Posterior cingulate gyrus (tissue), 11 donors: Measurements from ENCODE around the gene ACBD3.
"Not testable (repeated sequence)": the region's sequence is repeated elsewhere in the genome, so short reads cannot be mapped to it uniquely, and the experiment has no call there.

Experiments used
- DNase-seq, 10 donors: peaks; one replicate each; pipeline versions ENCODE4 v3.0.0 to v3.0.0-alpha.2; 2020 to 2021; ENCODE audit warnings: mixed read lengths in 3 of 10
- intact Hi-C: fragments of 100-400 bp; cut with DNase I; formaldehyde crosslinking; loops from one replicate; pipeline ENCODE4 v1.15.1; 2023

The ACBD3 gene

DNA sequence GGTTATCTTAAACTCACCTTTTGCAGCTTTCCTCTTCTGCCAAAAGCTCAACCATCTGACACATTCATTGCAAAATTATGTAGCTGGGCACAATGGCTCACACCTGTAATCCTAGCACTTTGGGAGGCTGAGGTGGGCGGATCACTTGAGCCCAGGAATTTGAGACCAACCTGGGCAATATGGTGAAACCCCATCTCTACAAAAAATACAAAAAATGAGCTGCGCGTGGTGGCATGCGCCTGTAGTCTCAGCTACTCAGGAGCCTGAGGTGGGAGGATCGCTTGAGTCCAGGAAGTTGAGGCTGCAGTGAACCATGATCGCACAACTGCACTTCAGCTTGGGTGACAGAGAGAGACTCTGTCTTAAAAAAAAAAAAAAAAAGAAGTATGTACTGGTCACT, 16.1 kb upstream of the ACBD3 start:
- peak in 1 of 10 donors; percentile 25 for DNase-seq
- intact Hi-C loops: not testable (repeated sequence)

DNA sequence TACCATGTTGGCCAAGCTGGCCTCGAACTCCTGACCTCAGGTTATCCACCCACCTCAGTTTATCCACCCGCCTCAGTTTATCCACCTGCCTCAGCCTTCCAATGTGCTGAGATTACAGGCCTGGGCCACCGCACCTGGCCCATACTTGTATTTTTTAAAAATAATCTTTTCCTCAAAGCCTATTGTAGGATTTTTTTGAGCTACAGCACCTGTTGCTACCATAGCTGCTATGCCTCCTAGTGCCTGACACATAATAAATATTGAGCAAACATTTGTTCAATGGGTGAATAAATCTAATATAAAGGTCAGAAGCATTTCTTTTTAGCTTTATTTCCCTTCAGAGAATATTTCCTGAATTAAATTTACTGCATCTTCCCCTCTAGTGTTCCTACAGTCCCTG, 15.7 kb upstream of the ACBD3 start:
- DNase-seq: no peak
- intact Hi-C loops: no loop called here

DNA sequence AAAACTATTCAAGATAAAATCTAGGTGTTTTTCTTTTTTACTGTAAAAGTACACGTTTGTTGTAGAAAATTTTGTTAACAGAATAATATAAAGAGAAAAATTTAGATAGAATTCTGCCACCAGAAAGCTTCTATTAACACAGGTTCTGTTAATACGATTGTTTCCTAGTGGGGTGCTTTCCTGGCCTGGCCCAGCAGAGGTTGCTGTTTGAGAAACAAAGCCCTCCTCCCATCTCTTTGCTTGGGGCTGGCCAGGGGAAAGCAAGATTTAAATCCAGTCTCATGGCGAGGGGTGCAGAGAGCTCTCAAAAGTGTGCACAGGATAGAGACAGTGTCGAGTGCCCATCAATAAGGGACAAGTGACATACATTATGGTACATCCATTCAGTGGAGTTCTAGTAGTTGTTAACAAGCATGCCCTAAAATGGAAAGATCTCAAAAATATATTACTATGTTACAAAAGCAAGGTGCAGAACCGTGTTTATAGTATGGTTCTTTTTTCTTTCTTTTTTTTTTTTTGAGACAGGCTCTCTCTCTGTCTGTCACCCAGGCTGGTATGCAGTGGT, 14.6 kb upstream of the ACBD3 start:
- peak in 1 of 10 donors; percentile 26 for DNase-seq

DNA sequence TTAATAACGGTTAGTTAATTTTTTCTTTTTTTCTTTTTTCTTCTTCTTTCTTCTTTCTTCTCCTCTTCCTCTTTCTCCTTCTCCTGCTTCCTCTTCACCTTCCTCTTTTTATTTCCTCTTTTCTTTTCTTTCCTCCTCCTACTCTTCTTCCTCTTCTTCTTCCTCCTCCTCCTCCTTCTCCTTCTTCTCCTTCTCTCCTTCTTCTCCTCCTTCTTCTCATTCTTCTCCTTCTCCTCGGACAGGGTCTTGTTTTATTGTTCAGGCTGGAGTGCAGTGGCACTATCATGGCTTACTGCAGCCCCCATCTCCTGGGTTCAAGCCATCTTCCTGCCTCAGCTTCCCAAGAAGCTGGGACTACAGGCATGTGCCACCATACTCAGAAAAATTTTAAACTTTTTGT, 13.4 kb upstream of the ACBD3 start:
- intact Hi-C loops: no loop called here
- DNase-seq: no peak

More for the DNA sequence above, 14.6 kb upstream of the ACBD3 start:
- intact Hi-C loops: no loop called here

DNA sequence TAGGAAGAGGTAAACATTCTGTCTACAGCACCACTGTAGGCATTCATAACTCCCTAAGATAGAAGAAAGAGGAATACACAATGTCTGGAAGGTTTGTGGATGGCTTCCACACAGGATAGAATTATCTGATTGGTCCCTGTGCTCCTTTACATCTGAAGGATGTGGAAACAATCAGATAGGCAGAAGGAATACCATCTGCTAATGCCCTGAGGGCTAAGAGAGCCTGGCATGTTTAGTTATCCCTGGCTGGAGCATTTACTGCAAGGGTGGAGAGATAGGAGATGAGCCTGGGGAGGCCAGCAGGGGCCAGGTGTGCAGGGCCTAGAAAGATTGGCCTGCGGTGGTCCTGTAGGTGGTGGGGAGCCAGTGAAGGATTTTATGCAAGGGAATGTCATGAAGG, 8.6 kb upstream of the ACBD3 start:
- intact Hi-C loops: no loop called here
- DNase-seq: no peak

DNA sequence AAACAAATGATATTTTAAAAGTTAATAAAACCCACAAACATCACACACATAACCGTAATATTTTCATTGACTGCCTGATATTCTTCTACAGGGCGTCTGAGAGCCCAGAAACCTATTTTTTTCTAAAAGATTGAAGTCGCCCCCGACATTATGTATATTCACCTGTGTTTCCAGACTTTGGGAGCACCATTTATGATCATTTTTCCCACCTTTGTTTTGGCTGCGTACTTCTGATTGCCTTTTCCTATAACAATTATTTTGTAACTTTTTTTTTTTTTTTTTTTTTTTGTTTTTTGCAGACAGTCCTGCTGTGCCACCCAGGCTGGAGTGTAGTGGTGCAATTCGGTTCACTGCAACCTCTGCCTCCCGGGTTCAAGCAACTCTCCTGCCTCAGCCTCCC, 839 bp upstream of the ACBD3 start:
- intact Hi-C loops: loop anchor here (2.0 to 10.0 kb wide), 2 partner anchors 121 to 123 kb away; partner anchors contain the start of genes H3-3A and LIN9
- no peak for DNase-seq

DNA sequence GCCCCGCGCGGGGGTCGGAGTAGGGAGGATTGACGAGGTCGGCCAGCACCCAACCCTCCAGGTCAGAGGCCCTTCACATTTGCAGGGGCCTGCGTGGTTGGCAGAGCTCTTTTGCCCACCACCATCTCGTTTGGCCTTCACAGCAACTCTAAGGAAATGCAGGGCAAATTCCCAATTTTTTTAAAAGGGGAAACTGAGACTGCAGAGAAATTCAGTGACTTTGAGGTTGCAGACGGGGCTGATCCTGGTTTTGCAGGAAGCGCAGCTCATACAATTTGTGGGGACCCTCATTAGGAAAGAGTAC, 430 bp upstream of the ACBD3 start:
- no peak for DNase-seq
- intact Hi-C loops: loop anchor here (2.0 to 10.0 kb wide), 2 partner anchors 122 kb away; partner anchors contain the start of genes H3-3A and LIN9

DNA sequence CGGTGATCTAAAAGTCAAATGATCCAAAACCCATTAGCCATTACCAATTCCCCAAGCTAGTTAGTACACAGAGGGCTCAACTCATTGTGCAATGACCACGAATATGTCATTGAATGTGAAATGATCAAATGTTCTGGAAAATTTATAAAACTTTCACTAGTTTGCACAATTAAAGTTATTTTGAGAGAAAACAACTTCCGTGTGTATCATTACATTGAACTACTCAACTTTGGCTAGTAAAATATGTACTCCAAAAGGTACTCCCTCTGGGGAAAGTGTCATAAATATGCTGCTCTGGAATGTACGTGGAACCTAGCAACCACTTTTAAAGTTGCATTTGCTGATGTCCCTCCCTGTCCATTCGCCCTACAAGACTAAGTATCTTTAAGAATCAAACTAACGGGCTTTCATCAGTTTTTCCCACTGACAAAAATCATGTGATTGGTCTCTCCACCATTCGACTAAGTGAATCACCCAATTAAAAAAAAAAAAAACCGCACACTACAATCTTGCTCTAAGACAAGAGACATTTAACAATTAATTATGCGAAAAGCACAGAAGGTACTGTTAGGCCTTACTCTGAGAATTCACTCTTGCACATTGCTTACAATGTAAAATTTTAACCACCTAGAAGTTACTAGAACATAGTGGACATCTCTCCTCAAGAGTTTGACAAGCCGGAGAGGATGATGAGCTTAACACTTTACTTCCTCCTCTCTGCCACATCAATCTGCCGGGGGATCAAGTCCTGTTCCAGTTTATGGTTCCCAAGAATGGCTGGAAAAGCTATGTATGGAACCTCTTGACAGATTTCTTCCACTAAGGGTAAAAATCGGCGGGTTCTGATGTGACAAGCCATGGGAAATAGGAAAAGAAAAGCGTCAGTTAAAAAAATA, 1.2 kb downstream of the ACBD3 start:
- DNase-seq: no peak

DNA sequence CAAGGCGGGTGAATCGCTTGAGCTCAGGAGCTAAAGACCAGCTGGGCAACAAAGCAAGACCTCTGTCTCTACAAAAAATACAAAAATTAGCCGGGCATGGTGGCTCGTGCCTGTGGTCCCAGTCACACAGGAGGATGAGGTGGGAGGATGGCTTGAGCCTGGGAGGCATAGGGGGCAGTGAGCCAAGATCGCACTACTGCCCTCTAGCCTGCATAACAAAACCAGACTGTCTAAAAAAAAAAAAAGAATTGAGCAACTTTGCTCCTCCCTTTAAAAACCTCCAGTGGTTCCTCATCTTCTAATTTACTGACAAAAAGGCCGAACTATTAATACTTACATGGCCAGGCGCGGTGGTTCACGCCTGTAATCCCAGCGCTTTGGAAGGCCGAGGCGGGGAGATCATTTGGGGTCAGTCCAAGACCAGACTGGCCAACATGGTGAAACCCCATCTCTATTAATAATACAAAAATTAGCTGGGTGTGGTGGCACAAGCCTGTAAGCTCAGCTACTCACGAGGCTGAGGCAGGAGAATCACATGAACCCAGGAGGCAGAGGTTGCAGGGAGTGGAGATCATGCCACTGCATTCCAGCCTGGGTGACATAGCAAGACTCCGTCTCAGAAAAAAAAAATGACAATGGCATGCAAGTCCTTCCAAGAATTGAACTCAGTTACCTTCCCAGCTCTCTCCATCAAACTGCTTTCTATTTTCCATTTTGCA, 4.4 kb downstream of the ACBD3 start:
- intact Hi-C loops: loop anchor here (10.0 kb wide), 1 partner anchor 117 kb away; the partner anchor contains the start of gene H3-3A
- peak in 6 of 10 donors; percentile 8 to 63 (median 14) for DNase-seq

More for the DNA sequence above, 1.2 kb downstream of the ACBD3 start:
- intact Hi-C loops: loop anchor here (2.0 to 10.0 kb wide), 2 partner anchors 121 to 123 kb away; partner anchors contain the start of genes H3-3A and LIN9

DNA sequence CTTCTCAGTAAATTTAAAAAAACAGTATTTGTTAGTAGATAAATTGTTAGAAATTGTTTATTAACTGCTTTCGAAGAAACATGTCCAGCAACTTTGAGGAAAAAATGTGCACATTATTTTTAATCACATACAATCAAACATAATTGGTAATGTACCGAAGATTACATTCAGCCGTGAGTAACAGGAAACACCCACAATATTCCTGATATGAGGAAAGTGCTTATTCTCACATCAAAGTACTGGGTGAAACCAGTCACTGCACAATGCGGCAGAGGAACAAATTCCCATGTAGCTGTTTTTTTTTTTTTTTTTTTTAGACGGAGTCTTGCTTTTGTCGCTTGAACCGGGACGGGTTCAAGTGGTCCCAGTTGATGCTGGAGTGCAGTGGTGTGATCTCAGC, 9.7 kb downstream of the ACBD3 start:
- intact Hi-C loops: no loop called here
- no peak for DNase-seq

DNA sequence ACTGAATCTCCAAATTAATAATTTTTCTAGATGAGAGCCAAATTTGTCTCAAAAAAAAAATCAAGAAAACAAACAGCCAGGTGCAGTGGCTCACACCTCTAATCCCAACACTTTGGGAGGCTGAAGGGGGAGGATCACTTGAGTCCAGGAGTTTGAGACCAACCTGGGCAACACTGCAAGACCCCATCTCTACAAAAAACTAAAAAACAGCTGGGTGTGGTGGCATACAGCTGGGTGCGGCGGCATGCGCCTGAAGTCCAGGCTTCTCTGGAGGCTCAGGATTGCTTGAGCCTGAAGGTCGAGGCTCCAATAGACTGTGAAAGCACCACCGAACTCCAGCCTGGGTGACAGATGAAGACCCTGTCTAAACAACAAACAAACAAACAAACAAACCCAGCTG, 14.0 kb downstream of the ACBD3 start:
- intact Hi-C loops: no loop called here
- DNase-seq: no peak

DNA sequence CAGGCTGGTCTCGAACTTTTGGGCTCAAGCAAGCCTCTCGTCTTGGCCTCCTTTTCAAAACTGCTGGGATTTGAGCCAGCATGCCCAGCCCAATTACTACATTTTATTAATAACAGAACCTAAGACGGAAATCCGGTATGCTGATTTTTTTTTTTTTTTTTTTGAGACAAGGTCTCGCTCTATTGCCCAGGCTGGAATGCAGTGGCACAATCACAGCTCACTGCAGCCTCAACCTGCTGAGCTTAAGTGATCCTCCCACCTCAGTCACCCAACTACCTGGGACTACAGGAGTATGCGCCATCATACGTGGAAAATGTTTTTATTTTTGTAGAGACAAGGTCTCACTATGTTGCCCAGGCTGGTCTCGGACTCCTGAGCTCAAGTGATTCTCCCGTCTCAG, 20.2 kb downstream of the ACBD3 start:
- intact Hi-C loops: no loop called here
- no peak for DNase-seq

DNA sequence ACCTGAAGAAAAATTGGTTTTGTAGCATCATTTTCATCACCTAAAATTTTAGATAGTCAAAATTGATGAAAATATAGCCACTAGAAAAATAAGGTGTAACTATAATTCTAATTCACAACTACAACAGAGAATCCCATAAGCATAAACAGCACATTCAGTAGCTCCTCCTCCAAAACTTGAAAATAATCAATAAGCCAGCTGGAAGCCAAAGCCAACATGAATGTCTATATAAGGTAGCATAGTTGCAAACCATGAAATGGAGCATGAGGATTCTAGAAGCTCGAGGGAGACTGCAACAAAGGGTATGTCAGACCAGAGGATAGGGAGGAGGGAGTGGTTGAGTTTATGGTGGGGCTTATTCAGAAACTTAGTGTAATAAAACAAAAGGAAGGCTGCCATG, 22.4 kb downstream of the ACBD3 start:
- intact Hi-C loops: no loop called here

DNA sequence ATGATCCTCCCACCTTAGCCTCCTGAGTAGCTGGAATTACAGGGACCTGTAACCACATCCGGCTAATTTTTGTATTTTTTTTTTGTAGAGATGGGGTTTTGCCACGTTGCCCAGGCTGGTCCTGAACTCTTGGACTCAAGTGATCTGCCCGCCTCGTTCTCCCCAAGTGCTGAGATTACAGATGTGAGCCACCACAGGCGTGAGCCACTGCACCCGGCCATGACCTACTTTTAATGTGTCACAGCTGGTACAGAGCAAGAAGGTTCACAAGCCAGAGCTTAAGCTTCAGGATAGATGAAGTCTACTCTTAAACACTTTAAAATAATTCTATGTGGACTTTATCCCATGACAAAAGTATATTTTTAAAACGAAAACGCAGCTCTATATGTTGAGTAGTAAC, 23.6 kb downstream of the ACBD3 start:
- intact Hi-C loops: no loop called here

More for the DNA sequence above, 22.4 kb downstream of the ACBD3 start:
- no peak for DNase-seq

DNA sequence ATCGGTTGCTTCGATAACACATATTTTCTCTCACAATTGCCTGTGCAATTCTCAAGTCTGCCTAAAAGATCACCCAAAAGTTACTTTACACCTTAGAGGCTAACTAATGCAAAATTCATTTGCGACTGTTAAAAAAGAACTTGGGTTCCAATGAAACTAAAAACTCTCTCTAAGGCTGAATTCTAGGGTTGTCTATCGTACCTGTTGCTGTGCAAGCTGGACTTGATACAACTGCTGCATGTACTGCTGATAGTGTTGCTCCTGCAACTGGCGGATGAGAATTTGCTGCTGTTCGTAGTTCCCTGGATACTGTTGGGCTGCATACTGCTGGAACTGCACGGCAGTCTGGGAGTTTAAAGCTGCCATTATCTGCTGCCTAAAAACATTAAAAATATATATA, 27.6 kb downstream of the ACBD3 start:
- no peak for DNase-seq
- intact Hi-C loops: no loop called here

More for the DNA sequence above, 23.6 kb downstream of the ACBD3 start:
- no peak for DNase-seq

DNA sequence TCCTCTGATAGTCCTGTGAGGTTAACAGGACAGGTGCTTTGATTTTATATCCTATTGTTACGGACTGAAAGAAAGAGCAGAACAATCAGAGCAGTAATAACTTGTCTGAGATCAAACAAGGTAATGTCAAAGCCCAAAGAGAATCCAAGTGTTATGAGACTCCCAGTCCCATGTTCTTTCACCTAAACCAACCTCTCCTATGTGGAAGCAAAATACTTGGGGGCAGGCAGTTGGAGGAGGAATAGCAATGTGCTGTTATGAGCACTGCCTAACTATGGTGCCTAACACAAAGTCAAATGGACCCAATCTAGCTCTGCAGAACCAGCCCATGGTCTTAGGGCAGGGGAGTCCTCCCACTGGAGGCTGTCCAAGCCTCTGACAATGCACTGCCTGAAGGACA, 28.1 kb downstream of the ACBD3 start:
- intact Hi-C loops: no loop called here
- DNase-seq: no peak

DNA sequence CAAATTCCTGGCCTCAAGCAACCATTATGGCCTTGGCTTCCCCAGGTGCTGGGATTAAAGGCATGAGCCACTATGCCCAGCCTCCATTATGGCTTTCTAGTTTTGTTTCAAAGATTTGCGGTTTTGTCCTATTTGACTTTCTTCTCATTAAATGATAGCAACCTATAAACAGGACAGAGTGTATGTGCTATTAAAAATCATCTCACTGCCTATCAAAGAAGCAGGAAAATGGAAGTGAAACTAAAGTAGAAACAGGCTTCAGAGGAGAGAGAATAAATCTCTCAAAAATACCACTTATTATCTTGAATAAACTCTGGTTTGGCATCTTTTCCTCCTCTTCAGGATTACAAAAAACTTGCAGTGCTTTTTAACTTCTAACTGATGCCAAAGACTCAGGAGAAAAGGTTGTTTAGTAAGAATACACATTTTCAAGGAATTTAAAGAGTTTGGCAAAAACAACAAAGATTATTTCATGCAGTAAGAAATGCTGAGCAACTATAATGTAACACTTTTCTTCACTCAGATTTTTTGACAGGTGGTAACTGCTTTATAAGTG, 28.7 kb downstream of the ACBD3 start:
- intact Hi-C loops: no loop called here
- no peak for DNase-seq

DNA sequence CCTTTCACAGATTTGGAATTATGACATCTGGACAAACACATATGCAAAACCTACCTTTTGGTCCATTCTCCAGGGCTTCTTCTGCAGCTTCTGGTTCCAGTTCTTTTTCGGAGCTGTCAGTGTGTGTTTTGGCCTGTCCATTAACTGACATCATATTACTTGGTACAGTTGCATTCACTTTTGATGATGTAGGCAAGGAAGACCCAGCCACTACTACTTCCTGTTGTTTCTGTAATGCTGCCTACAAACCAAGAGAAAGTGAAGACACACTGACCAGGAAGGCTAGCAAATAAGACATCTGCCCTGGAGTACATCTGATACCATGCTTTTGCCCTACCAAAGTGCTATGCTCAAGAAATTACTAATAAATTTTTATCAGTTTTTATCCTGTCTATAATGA, 31.9 kb downstream of the ACBD3 start:
- DNase-seq: no peak
- intact Hi-C loops: no loop called here

DNA sequence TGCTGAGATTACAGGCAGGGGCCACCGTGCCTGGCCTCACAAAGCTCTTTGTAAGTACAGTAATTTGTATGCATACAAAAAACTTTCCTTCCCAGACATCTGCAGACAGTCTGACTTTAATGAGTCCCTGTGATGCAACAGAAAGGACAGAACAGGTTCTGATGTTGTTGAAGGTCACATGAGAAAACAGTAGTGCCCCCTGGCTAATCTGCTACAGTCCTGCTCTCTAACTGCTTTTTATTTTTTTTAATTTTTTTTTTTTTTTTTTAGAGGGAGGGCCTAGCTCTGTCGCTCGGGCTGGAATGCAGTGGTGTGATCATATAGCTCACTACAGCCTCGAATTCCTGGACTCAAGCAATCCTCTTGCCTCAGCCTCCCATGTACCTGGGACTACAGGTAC, 36.7 kb downstream of the ACBD3 start:
- DNase-seq: no peak

DNA sequence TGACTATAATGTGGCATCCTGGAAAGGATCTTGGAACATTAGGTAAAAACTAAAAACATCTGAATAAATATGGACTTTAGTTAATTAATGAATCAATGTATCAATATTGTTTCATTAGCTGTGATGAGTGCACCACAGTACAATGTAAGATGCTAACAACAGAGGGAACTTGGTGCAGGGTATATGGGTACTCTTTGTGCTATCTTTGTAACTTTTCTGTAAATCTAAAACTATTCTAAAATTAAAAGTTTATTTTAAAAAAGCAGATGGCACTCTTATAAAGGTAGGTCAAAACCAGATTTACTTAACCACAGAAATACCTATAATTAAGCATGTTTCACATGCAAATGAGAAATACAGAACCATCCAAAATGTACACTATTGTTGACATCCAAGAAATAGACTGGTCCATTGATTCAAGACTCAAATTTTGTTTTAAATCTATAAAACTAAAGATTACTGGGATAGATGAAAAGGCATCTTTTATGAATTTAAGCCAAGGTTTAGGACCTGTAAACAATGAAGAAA, 38.4 kb downstream of the ACBD3 start:
- intact Hi-C loops: no loop called here
- no peak for DNase-seq

More for the DNA sequence above, 36.7 kb downstream of the ACBD3 start:
- intact Hi-C loops: no loop called here

DNA sequence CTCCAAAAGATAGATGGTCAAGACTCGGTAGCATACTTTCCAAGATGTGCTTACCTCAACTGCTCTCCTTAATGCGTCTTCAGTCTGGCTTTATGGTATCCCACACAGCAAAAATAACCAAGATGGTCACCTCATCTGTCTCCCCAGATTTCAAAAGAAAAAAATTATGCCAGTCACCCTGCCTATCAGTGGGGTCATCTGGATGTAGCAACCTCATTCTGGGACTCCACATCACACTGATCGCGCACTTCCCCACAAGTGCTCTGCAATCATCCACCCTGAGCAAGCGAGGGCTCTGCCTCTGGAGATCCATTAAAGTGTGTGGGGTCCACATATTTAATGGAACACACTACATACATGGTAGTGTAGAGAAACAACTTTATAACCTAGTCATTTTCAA, 42.5 kb downstream of the ACBD3 start:
- intact Hi-C loops: no loop called here
- DNase-seq: no peak
